Naive B cell (primary cell): ENCODE measurements around the gene TP53I11. TPM values are rescaled to one million over a fixed set of nuclear protein-coding genes. Genes with fewer than 3 reads are reported as not detected.

Source experiments
- ATAC-seq, 2 donors: fragments of 150-1000 bp; cut with Tn5 transposase; 2 replicates each; pipeline ENCODE4 v1.10.0; 2021; ENCODE audit warnings: low read depth in 2 of 2, mild to moderate bottlenecking in 2 of 2, moderate library complexity in 2 of 2
- DNase-seq: peaks from one replicate; pipeline ENCODE4 v3.0.0; 2022
- H3K27ac Mint-ChIP-seq, 6 donors: one replicate each; pipeline ENCODE4 v1.8.0; 2020 to 2022; ENCODE audit warnings: mild to moderate bottlenecking in 6 of 6, mixed read lengths in 6 of 6, moderate library complexity in 5 of 6, inconsistent platforms in 2 of 6
- H3K27me3 Mint-ChIP-seq, 3 donors: one replicate each; pipeline ENCODE4 v1.8.0; 2021 to 2022; ENCODE audit warnings: mixed read lengths in 3 of 3, mild to moderate bottlenecking in 1 of 3
- H3K36me3 Mint-ChIP-seq, 2 donors: one replicate each; pipeline ENCODE4 v1.8.0; 2020 to 2022; ENCODE audit warnings: mixed read lengths in 2 of 2, inconsistent platforms in 1 of 2, mild to moderate bottlenecking in 1 of 2
- H3K4me1 Mint-ChIP-seq, 3 donors: one replicate each; pipeline ENCODE4 v1.8.0; 2020 to 2022; ENCODE audit warnings: mixed read lengths in 3 of 3, inconsistent platforms in 1 of 3, mild to moderate bottlenecking in 1 of 3, moderate library complexity in 1 of 3
- H3K4me3 Mint-ChIP-seq, 8 donors: one replicate each; pipeline ENCODE4 v1.8.0; 2020 to 2022; ENCODE audit warnings: mild to moderate bottlenecking in 8 of 8, mixed read lengths in 8 of 8, moderate library complexity in 8 of 8, inconsistent platforms in 2 of 8
- H3K9me3 Mint-ChIP-seq, 7 donors: one replicate each; pipeline ENCODE4 v1.8.0; 2020 to 2022; ENCODE audit warnings: mixed read lengths in 7 of 7, mild to moderate bottlenecking in 5 of 7, inconsistent platforms in 2 of 7, moderate library complexity in 1 of 7
- polyA plus RNA-seq, 6 donors: library from polyadenylated mRNA; unstranded; fragments of 300-500 nt; fragmentation: Illumina TruSeq; gene quantifications; one replicate each; pipeline ENCODE4 v1.2.3, GENCODE V29; 2021; ENCODE audit warnings: low read depth in 6 of 6

The TP53I11 gene
- polyA plus RNA-seq, 6 donors from 2014 or later: 29.7 to 68.5 (median 39.4) TPM

DNA sequence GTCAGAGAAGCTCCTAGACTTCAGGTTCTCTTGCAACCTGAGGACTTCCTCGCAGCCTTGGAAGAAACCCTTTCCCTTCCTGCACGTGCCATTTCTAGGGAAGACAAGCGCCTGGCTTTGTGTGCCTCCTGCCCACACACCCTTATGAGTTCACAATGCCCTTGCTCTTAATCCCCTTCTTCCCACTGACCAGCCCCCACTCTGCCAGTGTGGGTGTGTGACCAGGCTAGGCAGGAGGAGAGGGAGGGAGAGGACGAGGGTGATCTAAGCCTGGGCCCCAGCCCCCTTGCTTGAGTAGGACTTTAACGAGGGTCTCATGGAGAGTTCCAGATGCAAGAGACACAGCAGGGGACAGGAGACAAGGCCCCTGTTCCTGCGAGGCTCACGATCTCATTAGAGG, 30.2 kb downstream of the TP53I11 start:
- Mint-ChIP-seq H3K9me3 (no peaks in the 10 kb centered on the region), H3K4me3 (no peak overlapping the region), H3K27ac (peak overlapping the region in 3 of 6 donors; percentile 44 to 48 (median 47)), H3K4me1 (peaks cover 7 to 19% (median 8%) of the 10 kb centered on the region in 3 donors), H3K36me3 (no peaks in the 10 kb centered on the region), H3K27me3 (peaks cover 0 to 8% (median 0%) of the 10 kb centered on the region in 3 donors)
- ATAC-seq (no peak), DNase-seq (no peak)

- no peak overlapping the region for H3K27ac Mint-ChIP-seq
- H3K4me3 Mint-ChIP-seq: no peak overlapping the region
- H3K4me1 Mint-ChIP-seq: peaks cover 10 to 27% (median 16%) of the 10 kb centered on the region in 3 donors
- no peak for ATAC-seq
- no peaks in the 10 kb centered on the region for H3K36me3 Mint-ChIP-seq
- no peak for DNase-seq
- peaks cover 0 to 10% (median 0%) of the 10 kb centered on the region in 3 donors for H3K27me3 Mint-ChIP-seq
- H3K9me3 Mint-ChIP-seq: no peaks in the 10 kb centered on the region
These were observed 32.9 kb downstream of the TP53I11 start for GRCh38 chr11:44917741-44918140.

GRCh38 chr11:44916801-44917385, 33.8 kb downstream of the TP53I11 start:
- Mint-ChIP-seq H3K27me3 (peaks cover 0 to 17% (median 3%) of the 10 kb centered on the region in 3 donors), H3K9me3 (no peaks in the 10 kb centered on the region), H3K36me3 (no peaks in the 10 kb centered on the region), H3K27ac (peak overlapping the region in 3 of 6 donors; percentile 67 to 88 (median 79)), H3K4me3 (no peak overlapping the region), H3K4me1 (peaks cover 10 to 27% (median 22%) of the 10 kb centered on the region in 3 donors)
- DNase-seq: no peak
- peak; percentile 9 to 17 for ATAC-seq

DNA sequence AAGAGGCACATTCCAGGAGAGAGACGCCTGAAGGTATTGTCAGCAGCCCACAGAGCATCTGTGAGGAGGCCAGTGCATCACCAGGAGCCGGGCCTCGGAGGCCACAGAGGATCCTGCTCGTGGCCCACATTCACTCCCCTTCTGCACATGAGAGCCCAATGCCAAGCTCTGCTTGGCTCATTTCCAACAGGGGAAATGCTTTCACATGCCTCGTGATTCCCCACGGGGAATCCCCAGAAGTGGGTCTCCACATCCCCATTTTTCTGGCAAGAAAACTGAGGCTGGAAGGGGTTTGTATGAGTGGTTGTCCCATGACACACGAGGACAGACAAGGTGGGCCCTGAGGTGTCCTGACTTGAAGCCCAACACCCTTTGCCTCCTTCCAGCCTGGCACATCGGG, 34.4 kb downstream of the TP53I11 start:
- no peak for DNase-seq
- Mint-ChIP-seq H3K4me1 (peaks cover 10 to 29% (median 26%) of the 10 kb centered on the region in 3 donors), H3K27ac (peak overlapping the region in 1 of 6 donors; percentile 24), H3K36me3 (no peaks in the 10 kb centered on the region), H3K4me3 (no peak overlapping the region), H3K9me3 (no peaks in the 10 kb centered on the region), H3K27me3 (peaks cover 0 to 20% (median 3%) of the 10 kb centered on the region in 3 donors)
- no peak for ATAC-seq

DNA sequence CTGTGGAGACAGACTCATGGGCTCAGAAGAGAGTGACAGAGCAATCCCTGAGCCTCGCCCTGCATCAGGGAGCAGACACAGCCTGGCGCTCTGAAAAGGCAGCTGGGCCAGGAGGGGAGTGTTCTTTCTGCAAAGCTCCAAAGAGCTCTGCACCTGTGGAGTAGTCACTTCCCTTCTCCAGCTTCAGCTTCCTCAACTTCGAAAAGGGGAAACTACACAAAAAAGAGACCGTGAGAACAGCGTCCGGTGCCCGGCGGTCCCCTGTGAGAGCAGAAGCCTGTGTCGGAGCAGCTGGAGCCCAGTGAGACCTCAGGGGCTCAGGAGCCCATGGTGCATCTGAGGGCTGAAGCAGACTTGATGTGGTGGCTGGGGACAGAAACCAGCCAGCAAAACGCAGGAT, 35.1 kb downstream of the TP53I11 start:
- Mint-ChIP-seq H3K4me1 (peaks cover 10 to 36% (median 33%) of the 10 kb centered on the region in 3 donors), H3K36me3 (no peaks in the 10 kb centered on the region), H3K9me3 (no peaks in the 10 kb centered on the region), H3K4me3 (peak overlapping the region in 6 of 8 donors; percentile 47 to 84 (median 60)), H3K27me3 (peaks cover 0 to 25% (median 3%) of the 10 kb centered on the region in 3 donors), H3K27ac (peak overlapping the region in 3 of 6 donors; percentile 83 to 94 (median 89))
- peak; percentile 54 for DNase-seq
- ATAC-seq: peak; percentile 75 to 78

- no peaks in the 10 kb centered on the region for H3K9me3 Mint-ChIP-seq
- H3K27ac Mint-ChIP-seq: peak overlapping the region in 1 of 6 donors; percentile 83
- ATAC-seq: no peak
- peaks cover 0 to 23% (median 3%) of the 10 kb centered on the region in 3 donors for H3K27me3 Mint-ChIP-seq
- peaks cover 10 to 37% (median 34%) of the 10 kb centered on the region in 3 donors for H3K4me1 Mint-ChIP-seq
- H3K36me3 Mint-ChIP-seq: no peaks in the 10 kb centered on the region
- peak overlapping the region in 3 of 8 donors; percentile 56 to 84 (median 71) for H3K4me3 Mint-ChIP-seq
- DNase-seq: no peak
These were observed 35.7 kb downstream of the TP53I11 start for GRCh38 chr11:44915004-44915403.

- Mint-ChIP-seq H3K9me3 (no peaks in the 10 kb centered on the region), H3K4me1 (peaks cover 10 to 37% (median 34%) of the 10 kb centered on the region in 3 donors), H3K4me3 (no peak overlapping the region), H3K36me3 (no peaks in the 10 kb centered on the region), H3K27me3 (peaks cover 0 to 23% (median 3%) of the 10 kb centered on the region in 3 donors), H3K27ac (no peak overlapping the region)
- DNase-seq: no peak
- no peak for ATAC-seq
These were observed 36.6 kb downstream of the TP53I11 start for GRCh38 chr11:44914105-44914504.

GRCh38 chr11:44913502-44913901, 37.2 kb downstream of the TP53I11 start:
- ATAC-seq (no peak), DNase-seq (no peak)
- peaks cover 10 to 37% (median 34%) of the 10 kb centered on the region in 3 donors for H3K4me1 Mint-ChIP-seq
- H3K27ac Mint-ChIP-seq: no peak overlapping the region
- no peak overlapping the region for H3K4me3 Mint-ChIP-seq
- no peaks in the 10 kb centered on the region for H3K36me3 Mint-ChIP-seq
- peaks cover 0 to 25% (median 3%) of the 10 kb centered on the region in 3 donors for H3K27me3 Mint-ChIP-seq
- no peaks in the 10 kb centered on the region for H3K9me3 Mint-ChIP-seq

DNA sequence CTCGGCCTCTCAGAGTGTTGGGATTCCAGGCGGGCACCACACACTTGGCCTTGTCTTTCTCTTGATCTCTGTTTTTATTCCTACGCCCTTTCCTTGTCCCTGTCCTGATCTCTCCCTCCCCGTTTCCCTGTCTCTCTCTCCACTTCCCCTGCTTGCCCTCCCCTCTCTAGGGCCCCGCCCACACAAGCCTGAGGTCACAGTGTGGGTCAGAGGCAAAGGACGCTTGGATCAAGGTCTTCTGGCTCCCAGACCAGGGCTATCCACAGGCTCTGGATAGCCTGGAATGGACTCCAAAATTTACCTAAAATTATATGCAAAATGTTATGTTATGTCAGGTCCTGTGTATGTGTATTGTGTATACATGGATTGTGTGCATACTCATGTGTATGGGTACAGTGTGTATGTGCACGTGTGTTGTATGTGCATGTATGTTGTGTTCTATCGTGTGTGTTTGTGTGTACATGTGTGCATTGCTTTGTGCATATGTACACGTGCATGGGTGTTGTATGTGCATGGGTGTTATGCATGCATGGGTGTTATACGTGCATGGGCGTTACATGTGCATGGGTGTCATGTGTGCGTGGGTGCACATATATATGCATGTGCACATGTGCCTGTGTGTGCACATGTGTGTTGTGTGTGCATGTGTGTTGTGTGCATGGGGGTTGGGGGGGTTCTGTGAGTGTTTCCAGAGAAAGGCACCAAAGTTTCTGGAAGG, 38.3 kb downstream of the TP53I11 start:
- no peak for DNase-seq
- no peak overlapping the region for H3K27ac Mint-ChIP-seq
- no peak for ATAC-seq
- no peak overlapping the region for H3K4me3 Mint-ChIP-seq
- no peaks in the 10 kb centered on the region for H3K36me3 Mint-ChIP-seq
- peaks cover 0 to 35% (median 3%) of the 10 kb centered on the region in 3 donors for H3K27me3 Mint-ChIP-seq
- H3K4me1 Mint-ChIP-seq: peaks cover 10 to 37% (median 34%) of the 10 kb centered on the region in 3 donors
- no peaks in the 10 kb centered on the region for H3K9me3 Mint-ChIP-seq

DNA sequence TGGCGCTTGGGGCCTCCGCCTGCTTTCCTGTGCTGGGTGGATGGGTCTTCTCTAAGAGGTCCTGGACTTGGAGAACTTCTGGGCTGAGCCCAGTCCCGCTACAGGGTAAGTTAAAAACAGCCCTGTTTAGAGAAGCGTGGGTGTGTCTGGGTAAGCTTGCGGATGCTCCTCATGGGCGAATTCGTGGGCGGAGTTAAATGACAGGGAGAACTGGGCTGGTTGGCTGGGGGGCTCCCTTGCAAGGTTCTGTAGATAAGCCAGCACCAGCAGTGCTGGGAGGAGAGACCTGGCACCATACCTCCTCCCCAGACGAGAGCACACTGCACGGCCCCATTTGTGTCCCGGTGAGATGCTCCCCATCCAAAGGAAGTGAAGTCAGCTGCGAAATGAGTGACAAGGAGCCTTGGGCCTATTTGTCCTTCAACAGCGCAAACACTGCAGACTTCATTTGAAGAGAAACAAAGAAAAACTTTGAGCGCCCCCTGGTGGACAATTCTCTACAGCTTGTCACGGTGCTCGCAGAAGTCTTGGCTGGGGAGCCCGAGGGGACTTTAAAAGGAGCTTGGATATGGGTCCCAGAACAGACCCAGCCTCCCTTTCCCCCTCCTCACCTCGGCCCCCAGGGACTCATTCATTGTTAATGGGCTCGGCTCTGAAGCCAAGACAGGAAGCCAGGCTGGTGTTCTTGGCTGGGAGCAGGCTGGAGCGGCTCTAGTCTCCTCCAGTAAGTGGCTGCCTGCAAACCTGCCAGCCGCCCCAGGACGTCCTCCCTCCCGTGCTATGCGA, 39.5 kb downstream of the TP53I11 start:
- H3K36me3 Mint-ChIP-seq: no peaks in the 10 kb centered on the region
- H3K27me3 Mint-ChIP-seq: peaks cover 0 to 42% (median 3%) of the 10 kb centered on the region in 3 donors
- H3K9me3 Mint-ChIP-seq: no peaks in the 10 kb centered on the region
- no peak overlapping the region for H3K27ac Mint-ChIP-seq
- no peak overlapping the region for H3K4me3 Mint-ChIP-seq
- H3K4me1 Mint-ChIP-seq: peaks cover 10 to 34% (median 26%) of the 10 kb centered on the region in 3 donors
- peak; percentile 68 for DNase-seq
- peak; percentile 49 to 64 for ATAC-seq

DNA sequence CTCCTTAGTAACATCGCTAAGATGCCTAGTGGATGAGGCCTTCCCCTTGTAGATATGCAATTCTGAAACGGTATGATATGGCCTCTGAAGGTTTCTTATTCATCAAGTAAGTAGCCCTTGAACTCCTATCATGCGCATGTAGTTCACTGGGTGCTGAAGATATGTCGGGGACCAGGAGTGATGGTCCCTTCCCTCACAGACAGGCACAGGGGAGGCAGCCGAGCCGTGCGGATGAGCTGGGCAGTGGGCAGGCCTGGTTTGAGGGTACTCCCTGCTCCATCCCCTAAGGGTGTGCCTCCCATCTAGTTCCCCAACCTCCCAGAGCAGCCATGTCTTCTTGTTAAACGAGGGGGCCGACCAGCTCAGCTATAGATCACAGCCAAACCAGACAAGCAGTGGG, 40.1 kb downstream of the TP53I11 start:
- DNase-seq: no peak
- peaks cover 0 to 46% (median 3%) of the 10 kb centered on the region in 3 donors for H3K27me3 Mint-ChIP-seq
- H3K4me1 Mint-ChIP-seq: peaks cover 4 to 27% (median 20%) of the 10 kb centered on the region in 3 donors
- no peak for ATAC-seq
- H3K9me3 Mint-ChIP-seq: no peaks in the 10 kb centered on the region
- peak overlapping the region in 1 of 6 donors; percentile 63 for H3K27ac Mint-ChIP-seq
- no peaks in the 10 kb centered on the region for H3K36me3 Mint-ChIP-seq
- H3K4me3 Mint-ChIP-seq: no peak overlapping the region

DNA sequence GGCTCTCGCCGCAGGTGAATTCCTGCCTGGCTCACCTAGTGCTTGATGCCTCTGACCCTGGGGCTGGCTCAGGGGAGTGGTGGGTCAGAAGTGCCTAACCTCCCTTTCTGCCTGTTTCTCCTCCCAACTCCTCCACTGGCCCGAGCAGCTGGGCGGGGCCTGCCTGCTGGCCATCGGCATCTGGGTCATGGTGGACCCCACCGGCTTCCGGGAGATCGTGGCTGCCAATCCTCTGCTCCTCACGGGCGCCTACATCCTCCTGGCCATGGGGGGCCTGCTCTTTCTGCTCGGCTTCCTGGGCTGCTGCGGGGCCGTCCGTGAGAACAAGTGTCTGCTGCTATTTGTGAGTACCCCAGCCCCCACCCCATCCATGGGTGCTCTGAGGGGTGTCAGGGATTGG, 41.1 kb downstream of the TP53I11 start:
- no peaks in the 10 kb centered on the region for H3K36me3 Mint-ChIP-seq
- H3K9me3 Mint-ChIP-seq: no peaks in the 10 kb centered on the region
- ATAC-seq (no peak), DNase-seq (no peak)
- peak overlapping the region in 1 of 6 donors; percentile 56 for H3K27ac Mint-ChIP-seq
- H3K4me1 Mint-ChIP-seq: peaks cover 0 to 18% (median 10%) of the 10 kb centered on the region in 3 donors
- H3K27me3 Mint-ChIP-seq: peaks cover 0 to 43% (median 3%) of the 10 kb centered on the region in 3 donors
- no peak overlapping the region for H3K4me3 Mint-ChIP-seq

GRCh38 chr11:44906649-44907048, 44.0 kb downstream of the TP53I11 start:
- H3K4me3 Mint-ChIP-seq: no peak overlapping the region
- H3K9me3 Mint-ChIP-seq: no peaks in the 10 kb centered on the region
- no peak for ATAC-seq
- no peak for DNase-seq
- peaks cover 12 to 56% (median 18%) of the 10 kb centered on the region in 3 donors for H3K27me3 Mint-ChIP-seq
- no peak overlapping the region for H3K27ac Mint-ChIP-seq
- H3K36me3 Mint-ChIP-seq: no peaks in the 10 kb centered on the region
- H3K4me1 Mint-ChIP-seq: peaks cover 0 to 10% (median 10%) of the 10 kb centered on the region in 3 donors
